ENCODE measurements around the gene ADGRB3. TPM values are rescaled to one million over a fixed set of nuclear protein-coding genes. Genes with fewer than 3 reads are reported as not detected.

ADGRB3 gene
- total and polyA plus RNA-seq, 2 donors from 2014 or later, result 0.26 to 2.2 TPM

DNA sequence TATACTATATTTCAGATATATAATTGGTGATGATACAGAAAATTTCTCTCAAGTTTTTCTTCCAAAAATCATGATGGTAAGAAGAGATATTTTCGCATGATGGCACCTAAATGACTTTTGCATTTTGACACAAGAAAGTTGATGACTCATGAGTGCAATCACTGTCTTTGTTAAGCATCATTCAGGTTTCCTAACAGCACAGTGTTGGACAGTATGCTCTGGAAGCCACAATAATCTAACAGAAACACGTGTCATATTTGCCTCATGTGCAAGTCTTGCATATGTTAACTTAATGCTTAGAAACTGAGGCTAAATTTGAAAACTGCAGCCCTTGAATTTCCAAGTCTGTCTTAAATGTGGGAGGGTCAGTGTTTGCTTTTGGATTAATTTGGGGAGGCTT is 628.2 kb downstream of the ADGRB3 start:
- TF ChIP-seq, protein P1, sequence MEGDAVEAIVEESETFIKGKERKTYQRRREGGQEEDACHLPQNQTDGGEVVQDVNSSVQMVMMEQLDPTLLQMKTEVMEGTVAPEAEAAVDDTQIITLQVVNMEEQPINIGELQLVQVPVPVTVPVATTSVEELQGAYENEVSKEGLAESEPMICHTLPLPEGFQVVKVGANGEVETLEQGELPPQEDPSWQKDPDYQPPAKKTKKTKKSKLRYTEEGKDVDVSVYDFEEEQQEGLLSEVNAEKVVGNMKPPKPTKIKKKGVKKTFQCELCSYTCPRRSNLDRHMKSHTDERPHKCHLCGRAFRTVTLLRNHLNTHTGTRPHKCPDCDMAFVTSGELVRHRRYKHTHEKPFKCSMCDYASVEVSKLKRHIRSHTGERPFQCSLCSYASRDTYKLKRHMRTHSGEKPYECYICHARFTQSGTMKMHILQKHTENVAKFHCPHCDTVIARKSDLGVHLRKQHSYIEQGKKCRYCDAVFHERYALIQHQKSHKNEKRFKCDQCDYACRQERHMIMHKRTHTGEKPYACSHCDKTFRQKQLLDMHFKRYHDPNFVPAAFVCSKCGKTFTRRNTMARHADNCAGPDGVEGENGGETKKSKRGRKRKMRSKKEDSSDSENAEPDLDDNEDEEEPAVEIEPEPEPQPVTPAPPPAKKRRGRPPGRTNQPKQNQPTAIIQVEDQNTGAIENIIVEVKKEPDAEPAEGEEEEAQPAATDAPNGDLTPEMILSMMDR (IDR thresholded peaks at IDR 0.05; ENCODE audit: borderline replicate concordance, extremely low read depth, insufficient read depth), result no peak
- H3K4me1 ChIP-seq (ENCODE audit: control insufficient read depth in 2 of 3, insufficient read depth in 2 of 3, low read depth in 1 of 3, low read length in 3 of 3), result no peaks in the 10 kb centered on the region
- no peaks in the 10 kb centered on the region for H3K36me3 ChIP-seq (ENCODE audit: control insufficient read depth in 2 of 3, insufficient read depth in 3 of 3, low read length in 3 of 3)
- H3K9me3 ChIP-seq (ENCODE audit: control insufficient read depth in 2 of 3, insufficient read depth in 1 of 3, low read length in 3 of 3), result no peaks in the 10 kb centered on the region
- no peak overlapping the region for H3K4me3 ChIP-seq (ENCODE audit: low read length in 3 of 3)
- H3K27ac ChIP-seq (ENCODE audit: low read depth in 2 of 2, low read length in 2 of 2), result no peak overlapping the region
- DNase-seq (no peak), FAIRE-seq (no peak)
- H3K9ac ChIP-seq (ENCODE audit: low read length in 3 of 3), result no peak overlapping the region
- intact Hi-C loops (cut with DNase I), result no loop called here
- H3K27me3 ChIP-seq (ENCODE audit: control insufficient read depth, insufficient read depth, low read length), result no peaks in the 10 kb centered on the region

DNA sequence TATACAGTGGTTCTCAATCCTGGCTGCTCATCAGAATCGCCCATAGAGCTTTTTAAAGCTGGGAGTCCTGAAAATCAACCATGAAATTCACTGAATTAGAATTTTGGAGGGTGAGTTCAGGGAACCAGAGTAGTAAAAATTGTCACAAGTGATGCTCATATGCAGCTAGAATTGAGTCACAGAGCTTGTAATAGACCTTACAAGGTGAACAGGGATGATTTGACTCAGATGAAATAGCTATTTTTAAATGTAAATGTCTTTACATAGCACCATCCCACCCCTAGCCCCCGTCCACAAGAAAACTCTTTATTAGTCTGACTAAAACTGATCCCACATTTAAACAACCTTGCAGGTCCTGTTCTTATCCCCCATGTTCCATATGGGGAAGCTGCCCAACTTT is 630.0 kb downstream of the ADGRB3 start:
- no peak for DNase-seq
- no peak overlapping the region for H3K4me3 ChIP-seq (ENCODE audit: low read length in 3 of 3)
- no peaks in the 10 kb centered on the region for H3K4me1 ChIP-seq (ENCODE audit: control insufficient read depth in 2 of 3, insufficient read depth in 2 of 3, low read depth in 1 of 3, low read length in 3 of 3)
- no peak overlapping the region for H3K9ac ChIP-seq (ENCODE audit: low read length in 3 of 3)
- H3K27ac ChIP-seq (ENCODE audit: low read depth in 2 of 2, low read length in 2 of 2), result no peak overlapping the region
- no peaks in the 10 kb centered on the region for H3K36me3 ChIP-seq (ENCODE audit: control insufficient read depth in 2 of 3, insufficient read depth in 3 of 3, low read length in 3 of 3)
- H3K27me3 ChIP-seq (ENCODE audit: control insufficient read depth, insufficient read depth, low read length), result no peaks in the 10 kb centered on the region
- no peaks in the 10 kb centered on the region for H3K9me3 ChIP-seq (ENCODE audit: control insufficient read depth in 2 of 3, insufficient read depth in 1 of 3, low read length in 3 of 3)
- intact Hi-C loops (cut with DNase I), result no loop called here
- TF ChIP-seq, protein P1 (IDR thresholded peaks at IDR 0.05; ENCODE audit: borderline replicate concordance, extremely low read depth, insufficient read depth), result no peak
- FAIRE-seq, result no peak

DNA sequence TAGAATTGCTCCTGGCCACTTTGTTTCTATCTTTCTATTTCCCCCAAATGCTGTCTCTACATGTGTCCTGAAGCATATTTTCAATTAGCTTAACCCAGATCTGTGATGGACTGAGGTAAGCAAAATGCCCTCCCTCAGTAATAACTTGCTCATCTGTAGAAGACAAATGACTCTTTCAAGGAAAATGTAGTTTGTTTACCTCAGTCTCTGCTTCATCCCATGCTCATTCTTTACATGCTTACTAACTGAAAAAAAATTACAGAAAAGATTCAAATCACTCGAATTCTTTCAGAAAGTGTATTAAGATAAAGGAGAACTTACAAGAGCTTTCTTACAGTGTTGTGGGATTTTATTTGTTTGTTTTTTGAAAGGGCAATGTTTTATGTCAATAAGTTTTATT is 630.6 kb downstream of the ADGRB3 start:
- Histone ChIP-seq H3K27ac (ENCODE audit: low read depth in 2 of 2, low read length in 2 of 2) (no peak overlapping the region), H3K4me3 (ENCODE audit: low read length in 3 of 3) (no peak overlapping the region), H3K36me3 (ENCODE audit: control insufficient read depth in 2 of 3, insufficient read depth in 3 of 3, low read length in 3 of 3) (no peaks in the 10 kb centered on the region), H3K4me1 (ENCODE audit: control insufficient read depth in 2 of 3, insufficient read depth in 2 of 3, low read depth in 1 of 3, low read length in 3 of 3) (no peaks in the 10 kb centered on the region), H3K9ac (ENCODE audit: low read length in 3 of 3) (no peak overlapping the region), H3K9me3 (ENCODE audit: control insufficient read depth in 2 of 3, insufficient read depth in 1 of 3, low read length in 3 of 3) (no peaks in the 10 kb centered on the region), H3K27me3 (ENCODE audit: control insufficient read depth, insufficient read depth, low read length) (no peaks in the 10 kb centered on the region)
- DNase-seq (no peak), FAIRE-seq (no peak)
- intact Hi-C loops (cut with DNase I), result no loop called here
- TF ChIP-seq, protein P1 (IDR thresholded peaks at IDR 0.05; ENCODE audit: borderline replicate concordance, extremely low read depth, insufficient read depth), result no peak

DNA sequence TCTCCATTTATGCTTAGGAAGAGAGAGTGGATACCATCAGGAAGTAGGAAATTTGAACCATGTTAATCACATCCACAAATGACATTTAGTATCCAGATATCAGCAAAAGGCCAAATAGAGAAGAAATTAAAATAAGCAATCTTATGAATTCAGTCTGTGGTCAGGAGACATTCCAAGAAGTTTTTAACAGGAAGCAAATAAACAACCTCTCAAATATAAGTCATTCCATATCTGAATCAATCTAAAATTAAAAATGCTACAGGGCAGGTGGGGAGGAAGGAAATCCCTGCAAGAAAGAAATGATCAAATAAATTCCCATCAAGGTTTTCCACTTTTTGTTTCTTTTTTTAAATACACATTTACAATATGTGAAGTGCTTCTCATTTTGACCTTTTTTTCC is 641.1 kb downstream of the ADGRB3 start:
- DNase-seq (no peak), FAIRE-seq (no peak)
- H3K4me3 ChIP-seq (ENCODE audit: low read length in 3 of 3), result no peak overlapping the region
- H3K9ac ChIP-seq (ENCODE audit: low read length in 3 of 3), result no peak overlapping the region
- H3K36me3 ChIP-seq (ENCODE audit: control insufficient read depth in 2 of 3, insufficient read depth in 3 of 3, low read length in 3 of 3), result no peaks in the 10 kb centered on the region
- intact Hi-C loops (cut with DNase I), result no loop called here
- H3K4me1 ChIP-seq (ENCODE audit: control insufficient read depth in 2 of 3, insufficient read depth in 2 of 3, low read depth in 1 of 3, low read length in 3 of 3), result no peaks in the 10 kb centered on the region
- H3K27ac ChIP-seq (ENCODE audit: low read depth in 2 of 2, low read length in 2 of 2), result no peak overlapping the region
- no peaks in the 10 kb centered on the region for H3K9me3 ChIP-seq (ENCODE audit: control insufficient read depth in 2 of 3, insufficient read depth in 1 of 3, low read length in 3 of 3)
- no peaks in the 10 kb centered on the region for H3K27me3 ChIP-seq (ENCODE audit: control insufficient read depth, insufficient read depth, low read length)
- TF ChIP-seq, protein P1 (IDR thresholded peaks at IDR 0.05; ENCODE audit: borderline replicate concordance, extremely low read depth, insufficient read depth), result no peak

Measured in kidney (tissue), 14 donors.